NCI-H446 treated with DMSO at 0.1 percent for 48 hours (cell line): ENCODE measurements around the gene FCGR3B.
"Not testable (repeated sequence)": the region's sequence is repeated elsewhere in the genome, so short reads cannot be mapped to it uniquely, and the experiment has no call there.

Source experiments
- DNase-seq: peaks from one replicate; lab custom pipeline; 2025; lab: John Stamatoyannopoulos, UW

The FCGR3B gene

GRCh38 chr1:161605762-161606540 lies 25.0 kb downstream of the FCGR3B start:
- not testable (repeated sequence) for DNase-seq

GRCh38 chr1:161605024-161605423 lies 26.0 kb downstream of the FCGR3B start:
- DNase-seq, result not testable (repeated sequence)

- not testable (repeated sequence) for DNase-seq
These were observed 33.9 kb downstream of the FCGR3B start for GRCh38 chr1:161597077-161597476.

- DNase-seq, result not testable (repeated sequence)
These were observed 35.4 kb downstream of the FCGR3B start for GRCh38 chr1:161595583-161595982.

GRCh38 chr1:161595173-161595572 lies 35.8 kb downstream of the FCGR3B start:
- DNase-seq, result not testable (repeated sequence)

DNA sequence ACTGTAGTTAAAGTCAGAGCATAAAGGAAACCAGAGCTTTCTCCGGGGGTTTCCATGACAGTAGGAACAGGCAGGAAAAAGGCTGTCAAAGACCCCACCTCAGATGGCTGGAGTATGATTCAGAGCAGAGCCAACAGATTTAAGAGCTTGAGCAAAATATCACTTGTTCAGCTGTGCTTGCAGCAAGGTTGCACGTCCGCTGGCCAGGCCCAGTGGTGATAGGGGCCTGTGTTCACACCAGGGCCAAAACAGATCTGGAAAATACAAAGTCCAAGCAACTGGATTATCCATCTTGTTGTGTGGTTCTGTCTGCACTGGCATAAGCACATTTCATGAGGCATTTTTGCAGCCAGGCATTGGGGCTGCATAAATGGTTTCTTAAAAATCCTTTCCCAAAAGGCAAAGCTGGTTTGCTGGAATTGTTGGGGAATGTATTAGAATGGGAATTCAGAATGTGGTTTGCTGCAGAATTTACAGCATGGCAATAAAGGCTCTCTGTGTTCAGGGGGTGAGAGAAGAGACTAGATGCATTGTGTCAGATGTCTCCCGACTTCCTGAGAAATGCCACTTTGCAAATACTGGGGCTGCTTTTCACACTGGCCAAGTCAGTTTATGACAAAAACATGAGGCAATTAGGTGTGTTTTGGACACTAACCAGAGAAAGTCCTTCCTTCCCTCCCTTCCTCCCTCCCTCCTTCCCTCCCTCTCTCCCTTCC lies 36.5 kb downstream of the FCGR3B start:
- DNase-seq, result not testable (repeated sequence)

- DNase-seq, result not testable (repeated sequence)
These were observed 37.8 kb downstream of the FCGR3B start for GRCh38 chr1:161593092-161593755.

DNA sequence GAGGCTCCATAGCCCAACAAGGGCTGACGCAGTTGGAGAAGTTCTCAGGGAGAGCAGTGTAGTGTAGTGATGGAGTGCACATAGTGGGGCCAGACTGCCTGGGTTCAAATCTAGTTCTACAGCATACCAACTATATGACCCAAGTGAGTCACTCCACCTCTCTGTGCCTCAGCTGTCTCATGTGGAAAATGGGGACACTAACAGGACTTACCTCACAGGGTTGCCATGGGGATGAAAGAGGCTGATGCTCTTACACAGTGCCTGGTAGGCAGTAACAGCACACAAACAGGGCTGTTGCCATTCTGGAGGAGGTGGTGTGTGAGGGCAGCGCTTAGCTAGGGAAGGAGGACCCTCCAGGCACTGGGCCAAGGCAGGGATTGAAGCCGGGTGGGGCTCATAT lies 38.4 kb downstream of the FCGR3B start:
- not testable (repeated sequence) for DNase-seq

DNA sequence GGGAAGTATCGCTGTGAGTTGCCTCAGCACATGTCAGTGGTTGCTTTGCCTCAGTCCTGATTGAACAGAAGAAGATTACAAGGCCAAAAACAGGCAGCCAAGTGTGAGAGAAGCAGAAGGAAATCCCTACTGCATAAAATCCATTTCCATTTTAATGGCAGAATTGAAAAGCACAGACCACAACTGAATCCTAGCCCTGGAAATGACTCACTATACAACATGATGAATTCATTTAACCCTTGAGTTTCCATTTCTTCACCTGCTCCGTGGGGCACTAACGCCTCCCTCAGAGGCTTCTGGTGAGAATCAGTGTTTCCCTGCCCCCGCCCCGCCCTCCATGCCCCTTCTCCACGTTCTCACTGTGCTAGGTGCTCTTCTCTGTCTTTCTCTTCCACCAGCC lies 41.1 kb downstream of the FCGR3B start:
- not testable (repeated sequence) for DNase-seq

GRCh38 chr1:161589365-161589764 lies 41.6 kb downstream of the FCGR3B start:
- DNase-seq, result not testable (repeated sequence)

DNA sequence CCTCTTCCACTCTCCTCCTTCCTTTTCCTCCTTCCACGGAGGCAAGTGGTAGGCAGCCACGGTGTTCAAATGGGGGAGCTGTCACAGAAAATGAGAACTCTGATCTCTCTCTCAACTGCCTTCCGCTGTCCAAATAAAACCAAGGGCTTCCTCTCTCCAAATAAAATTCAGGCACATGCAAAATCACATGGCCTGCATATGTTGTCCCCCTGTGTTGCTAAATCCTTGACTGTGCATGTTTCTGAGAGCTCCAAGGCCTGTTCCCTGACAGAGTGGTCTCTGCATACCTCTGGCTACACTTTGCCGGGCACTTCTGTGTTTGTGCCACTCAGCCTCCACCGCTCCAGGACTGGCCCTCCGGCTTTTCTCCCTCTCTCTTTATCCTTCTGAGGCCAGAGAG lies 42.4 kb downstream of the FCGR3B start:
- DNase-seq, result not testable (repeated sequence)

- DNase-seq, result not testable (repeated sequence)
These were observed 48.1 kb downstream of the FCGR3B start for GRCh38 chr1:161582882-161583281.

- DNase-seq, result not testable (repeated sequence)
These were observed 50.0 kb downstream of the FCGR3B start for GRCh38 chr1:161580879-161581537.

GRCh38 chr1:161579856-161580507 lies 51.0 kb downstream of the FCGR3B start:
- DNase-seq, result not testable (repeated sequence)

DNA sequence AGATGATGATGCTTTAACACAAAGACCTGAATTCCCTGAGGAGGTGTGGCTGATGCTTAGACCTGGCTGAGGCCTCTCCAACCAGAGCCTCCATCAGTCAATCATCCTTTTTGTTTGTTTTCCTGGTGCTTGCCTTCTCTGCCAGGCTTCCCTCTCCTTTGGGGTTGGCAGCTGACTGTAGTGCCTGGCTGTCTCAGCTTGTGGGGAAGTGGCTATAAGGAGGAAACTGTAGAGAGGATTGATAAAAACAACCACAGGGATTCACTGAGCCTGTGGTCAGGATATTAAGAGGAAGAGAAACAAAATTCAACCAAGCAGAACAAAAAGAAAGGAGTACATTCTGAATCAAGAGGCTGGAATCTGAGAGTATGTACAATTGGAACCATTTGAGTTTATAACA lies 54.3 kb downstream of the FCGR3B start:
- not testable (repeated sequence) for DNase-seq
